Stimulated activated naive CD4-positive, alpha-beta T cell (primary cell): Measurements from ENCODE around the gene EGFR.

Experiments
- DNase-seq, 6 experiments: peaks; one replicate each; lab custom pipeline; 2025; lab: John Stamatoyannopoulos, UW

The EGFR gene

GRCh38 chr7:55127622-55128081 lies 108.8 kb downstream of the EGFR start:
- no peak for DNase-seq

GRCh38 chr7:55128693-55129394 lies 110.0 kb downstream of the EGFR start:
- no peak for DNase-seq

- DNase-seq: no peak
Observed at GRCh38 chr7:55129541-55130394, 111.0 kb downstream of the EGFR start.

- DNase-seq: no peak
Observed at GRCh38 chr7:55130395-55131141, 111.8 kb downstream of the EGFR start.

GRCh38 chr7:55131142-55131929 lies 112.5 kb downstream of the EGFR start:
- no peak for DNase-seq

GRCh38 chr7:55132550-55132889 lies 113.7 kb downstream of the EGFR start:
- no peak for DNase-seq

GRCh38 chr7:55132890-55133551 lies 114.2 kb downstream of the EGFR start:
- DNase-seq: no peak

GRCh38 chr7:55133630-55134358 lies 115.0 kb downstream of the EGFR start:
- no peak for DNase-seq

- DNase-seq: no peak
Observed at GRCh38 chr7:55134359-55134725, 115.5 kb downstream of the EGFR start.

GRCh38 chr7:55134786-55135185 lies 116.0 kb downstream of the EGFR start:
- DNase-seq: no peak

- no peak for DNase-seq
Observed at GRCh38 chr7:55135462-55135861, 116.6 kb downstream of the EGFR start.

- DNase-seq: no peak
Observed at GRCh38 chr7:55138663-55139062, 119.8 kb downstream of the EGFR start.

- no peak for DNase-seq
Observed at GRCh38 chr7:55140221-55140940, 121.6 kb downstream of the EGFR start.

- no peak for DNase-seq
Observed at GRCh38 chr7:55140941-55141278, 122.1 kb downstream of the EGFR start.

GRCh38 chr7:55142919-55143600 lies 124.2 kb downstream of the EGFR start:
- no peak for DNase-seq

- no peak for DNase-seq
Observed at GRCh38 chr7:55144333-55145317, 125.8 kb downstream of the EGFR start.

GRCh38 chr7:55145606-55146005 lies 126.8 kb downstream of the EGFR start:
- DNase-seq: no peak

GRCh38 chr7:55147101-55147500 lies 128.3 kb downstream of the EGFR start:
- DNase-seq: no peak
